Astrocyte (in vitro differentiated cells and primary cell): ENCODE data around the gene CNIH3. TPM values are rescaled to one million over a fixed set of nuclear protein-coding genes. Genes with fewer than 3 reads are reported as not detected.

Experiments
- DNase-seq: peaks from one replicate; pipeline ENCODE4 v3.0.0-alpha.2; 2010; ENCODE audit warnings: low read depth
- FAIRE-seq: peaks from 2 replicates; lab custom pipeline; 2011; peaks lifted over from hg19 to GRCh38; lab: Jason Lieb, UNC
- H2AFZ ChIP-seq: 2 replicates; pipeline ENCODE4 v1.6.0; 2012; ENCODE audit warnings: low read depth, low read length, inconsistent platforms
- H3K27ac ChIP-seq: 2 replicates; pipeline ENCODE4 v1.5.1; 2011; ENCODE audit warnings: low read depth, low read length, inconsistent platforms
- H3K27me3 ChIP-seq: 2 replicates; pipeline ENCODE4 v1.6.0; 2011; ENCODE audit warnings: low read length, inconsistent platforms; ENCODE audit not compliant: insufficient read depth
- H3K36me3 ChIP-seq: 2 replicates; pipeline ENCODE4 v1.5.1; 2011; ENCODE audit warnings: low read length, inconsistent platforms; ENCODE audit not compliant: insufficient read depth
- H3K4me1 ChIP-seq: 2 replicates; pipeline ENCODE4 v1.5.1; 2011; ENCODE audit warnings: low read length, inconsistent platforms; ENCODE audit not compliant: insufficient read depth
- H3K4me2 ChIP-seq: 2 replicates; pipeline ENCODE4 v1.6.0; 2012; ENCODE audit warnings: low read length, inconsistent platforms
- H3K4me3 ChIP-seq: 2 replicates; pipeline ENCODE4 v1.5.1; 2011; ENCODE audit warnings: low read depth, mild to moderate bottlenecking, low read length, inconsistent platforms; ENCODE audit not compliant: insufficient read depth
- H3K79me2 ChIP-seq: 2 replicates; pipeline ENCODE4 v1.6.0; 2012; ENCODE audit warnings: mild to moderate bottlenecking, low read length, inconsistent platforms; ENCODE audit not compliant: insufficient read depth
- H3K9ac ChIP-seq: 2 replicates; pipeline ENCODE4 v1.6.0; 2012; ENCODE audit warnings: mild to moderate bottlenecking, low read length, inconsistent platforms
- H3K9me3 ChIP-seq: 2 replicates; pipeline ENCODE4 v1.5.1; 2012; ENCODE audit warnings: low read depth, mild to moderate bottlenecking, low read length, inconsistent platforms; ENCODE audit not compliant: insufficient read depth
- H4K20me1 ChIP-seq: 2 replicates; pipeline ENCODE4 v1.6.0; 2012; ENCODE audit warnings: low read length, inconsistent platforms; ENCODE audit not compliant: insufficient read depth
- H3K27ac Mint-ChIP-seq: one replicate; pipeline ENCODE4 v1.8.0; 2021; ENCODE audit warnings: mild to moderate bottlenecking, mixed read lengths; ENCODE audit not compliant: unreplicated experiment
- H3K27me3 Mint-ChIP-seq: one replicate; pipeline ENCODE4 v1.8.0; 2021; ENCODE audit warnings: low read depth, mixed read lengths; ENCODE audit not compliant: unreplicated experiment
- H3K36me3 Mint-ChIP-seq: one replicate; pipeline ENCODE4 v1.8.0; 2021; ENCODE audit warnings: low read depth, mixed read lengths; ENCODE audit not compliant: unreplicated experiment
- H3K4me1 Mint-ChIP-seq: one replicate; pipeline ENCODE4 v1.8.0; 2021; ENCODE audit warnings: low read depth, mixed read lengths; ENCODE audit not compliant: unreplicated experiment
- H3K4me3 Mint-ChIP-seq: one replicate; pipeline ENCODE4 v1.8.0; 2021; ENCODE audit warnings: mild to moderate bottlenecking, moderate library complexity, mixed read lengths; ENCODE audit not compliant: unreplicated experiment
- H3K9me3 Mint-ChIP-seq: one replicate; pipeline ENCODE4 v1.8.0; 2021; ENCODE audit warnings: mild to moderate bottlenecking, mixed read lengths; ENCODE audit not compliant: unreplicated experiment
- CTCF ChIP-seq: IDR thresholded peaks from 2 replicates; pipeline ENCODE4 v1.5.1; 2011; ENCODE audit warnings: low read depth, mild to moderate bottlenecking, inconsistent platforms, low read length, moderate library complexity; ENCODE audit not compliant: insufficient read depth
- EZH2 ChIP-seq: IDR thresholded peaks from 2 replicates; pipeline ENCODE4 v1.6.1; 2012; ENCODE audit warnings: mild to moderate bottlenecking, low read length, inconsistent platforms; ENCODE audit not compliant: insufficient read depth
- total RNA-seq: library from RNA; stranded (reverse); gene quantifications from 2 replicates; pipeline ENCODE4 v1.2.1, GENCODE V29; 2021

The CNIH3 gene
- total RNA-seq, 1 donor from 2014 or later, result 7.7 TPM

GRCh38 chr1:224637515-224637914 lies 21.4 kb downstream of the CNIH3 start:
- Histone ChIP-seq H3K27ac (peak overlapping the region; percentile 80), H3K4me1 (peaks cover 87% of the 10 kb centered on the region), H3K9ac (peak overlapping the region; percentile 47), H3K9me3 (no peaks in the 10 kb centered on the region), H3K4me3 (no peak overlapping the region), H3K4me2 (peak overlapping the region; percentile 60), H3K27me3 (no peaks in the 10 kb centered on the region), H3K79me2 (peaks cover 75% of the 10 kb centered on the region), H3K36me3 (no peaks in the 10 kb centered on the region), H4K20me1 (peaks cover 8% of the 10 kb centered on the region), H2AFZ (no peak overlapping the region)
- H3K27ac Mint-ChIP-seq, result peak overlapping the region; percentile 36
- no peak overlapping the region for H3K4me3 Mint-ChIP-seq
- peaks cover 2% of the 10 kb centered on the region for H3K27me3 Mint-ChIP-seq
- peaks cover 46% of the 10 kb centered on the region for H3K4me1 Mint-ChIP-seq
- peaks cover 3% of the 10 kb centered on the region for H3K9me3 Mint-ChIP-seq
- DNase-seq (peak; percentile 100), FAIRE-seq (peak; percentile 96)
- TF ChIP-seq EZH2 (no peak), CTCF (no peak)
- H3K36me3 Mint-ChIP-seq, result no peaks in the 10 kb centered on the region

- TF ChIP-seq CTCF (no peak), EZH2 (no peak)
- no peak overlapping the region for H3K4me3 Mint-ChIP-seq
- peaks cover 2% of the 10 kb centered on the region for H3K27me3 Mint-ChIP-seq
- no peak overlapping the region for H3K27ac Mint-ChIP-seq
- H3K9ac ChIP-seq, result peak overlapping the region; percentile 20
- H3K4me1 ChIP-seq, result peaks cover 83% of the 10 kb centered on the region
- peaks cover 42% of the 10 kb centered on the region for H3K4me1 Mint-ChIP-seq
- no peak for DNase-seq
- no peak for FAIRE-seq
- H3K9me3 ChIP-seq, result no peaks in the 10 kb centered on the region
- peak overlapping the region; percentile 60 for H3K4me2 ChIP-seq
- no peaks in the 10 kb centered on the region for H3K36me3 Mint-ChIP-seq
- no peaks in the 10 kb centered on the region for H3K36me3 ChIP-seq
- H3K4me3 ChIP-seq, result no peak overlapping the region
- no peak overlapping the region for H2AFZ ChIP-seq
- H4K20me1 ChIP-seq, result peaks cover 8% of the 10 kb centered on the region
- no peaks in the 10 kb centered on the region for H3K27me3 ChIP-seq
- peaks cover 80% of the 10 kb centered on the region for H3K79me2 ChIP-seq
- peaks cover 3% of the 10 kb centered on the region for H3K9me3 Mint-ChIP-seq
- peak overlapping the region; percentile 80 for H3K27ac ChIP-seq
Observed at GRCh38 chr1:224637936-224638335, 21.8 kb downstream of the CNIH3 start.

- H3K9ac ChIP-seq, result peak overlapping the region; percentile 0
Observed at GRCh38 chr1:224639426-224639975, 23.4 kb downstream of the CNIH3 start.

More at GRCh38 chr1:224639426-224639975, 23.4 kb downstream of the CNIH3 start:
- Mint-ChIP-seq H3K27ac (peak overlapping the region; percentile 10), H3K9me3 (peaks cover 2% of the 10 kb centered on the region), H3K4me1 (peaks cover 32% of the 10 kb centered on the region), H3K36me3 (no peaks in the 10 kb centered on the region), H3K4me3 (no peak overlapping the region), H3K27me3 (peaks cover 2% of the 10 kb centered on the region)
- H3K79me2 ChIP-seq, result peaks cover 84% of the 10 kb centered on the region
- H3K27me3 ChIP-seq, result no peaks in the 10 kb centered on the region
- H2AFZ ChIP-seq, result no peak overlapping the region
- DNase-seq, result no peak
- TF ChIP-seq EZH2 (no peak), CTCF (no peak)
- H3K4me1 ChIP-seq, result peaks cover 73% of the 10 kb centered on the region
- FAIRE-seq, result no peak
- H3K36me3 ChIP-seq, result no peaks in the 10 kb centered on the region
- H3K4me3 ChIP-seq, result no peak overlapping the region
- peaks cover 17% of the 10 kb centered on the region for H4K20me1 ChIP-seq
- H3K27ac ChIP-seq, result no peak overlapping the region
- H3K4me2 ChIP-seq, result peak overlapping the region; percentile 3
- H3K9me3 ChIP-seq, result no peaks in the 10 kb centered on the region
